PC-3 (cell line): Measurements from ENCODE around the gene MDK. TPM values are rescaled to one million over a fixed set of nuclear protein-coding genes. Genes with fewer than 3 reads are reported as not detected.

Experiments
- ATAC-seq: fragments of 200-7000 bp; cut with Tn5 transposase; 2 replicates; pipeline ENCODE4 v1.9.1; 2020; ENCODE audit warnings: mild to moderate bottlenecking, moderate library complexity
- BruUV-seq: library from RNA; stranded (reverse); fragments of 400-500 nt; replicated peaks from 2 replicates; lab custom pipeline; 2021; lab: Mats Ljungman, UMichigan
- CTCF ChIA-PET: fragments of 300-600 bp; sonication (Branson Sonifier 250); formaldehyde crosslinking; loops from one replicate; lab custom pipeline; 2022; ENCODE audit warnings: antibody characterized with exemption; lab: Charles Lee
- POLR2A ChIA-PET: fragments of 300-600 bp; sonication (Branson Sonifier 250); formaldehyde crosslinking; loops from one replicate; lab custom pipeline; 2022; ENCODE audit warnings: antibody characterized with exemption; ENCODE audit not compliant: unreplicated experiment; lab: Charles Lee
- DNase-seq: peaks from one replicate; pipeline ENCODE4 v3.0.0-alpha.2; 2015
- H2AFZ ChIP-seq: fragments of 300-600 bp; sonication (generic); 2 replicates; pipeline ENCODE4 v1.6.0; 2016; ENCODE audit warnings: antibody characterized with exemption, low read length
- H3F3A ChIP-seq: fragments of 300-600 bp; sonication (generic); one replicate; pipeline ENCODE4 v1.6.0; 2017; ENCODE audit warnings: antibody characterized with exemption, low read length, control low read depth, mild to moderate bottlenecking; ENCODE audit not compliant: unreplicated experiment
- H3K27ac ChIP-seq: fragments of 300-600 bp; sonication (generic); 2 replicates; pipeline ENCODE4 v1.5.1; 2016; ENCODE audit warnings: mild to moderate bottlenecking, low read length
- H3K27me3 ChIP-seq: fragments of 300-600 bp; sonication (generic); 2 replicates; pipeline ENCODE4 v1.6.1; 2016; ENCODE audit warnings: low read length, mixed read lengths
- H3K36me3 ChIP-seq: fragments of 300-600 bp; sonication (generic); 2 replicates; pipeline ENCODE4 v1.6.1; 2016; ENCODE audit warnings: low read depth, mixed run types, low read length, mixed read lengths
- H3K4me1 ChIP-seq: fragments of 300-600 bp; sonication (generic); 2 replicates; pipeline ENCODE4 v1.5.1; 2016; ENCODE audit warnings: low read length; ENCODE audit not compliant: insufficient read depth
- H3K4me2 ChIP-seq: fragments of 300-600 bp; sonication (generic); 2 replicates; pipeline ENCODE4 v1.6.0; 2016; ENCODE audit warnings: low read length
- H3K4me3 ChIP-seq: fragments of 300-600 bp; sonication (generic); 2 replicates; pipeline ENCODE4 v1.5.1; 2016; ENCODE audit warnings: mild to moderate bottlenecking, low read length, mixed read lengths
- H3K79me2 ChIP-seq: fragments of 300-600 bp; sonication (generic); 2 replicates; pipeline ENCODE4 v1.6.1; 2017; ENCODE audit warnings: low read length, mixed read lengths
- H3K9ac ChIP-seq: fragments of 300-600 bp; sonication (generic); 2 replicates; pipeline ENCODE4 v1.6.0; 2016; ENCODE audit warnings: mild to moderate bottlenecking, low read length
- H3K9me2 ChIP-seq: fragments of 300-600 bp; sonication (generic); replicated peaks from 2 replicates; pipeline ENCODE4 v1.6.1; 2016; ENCODE audit warnings: mixed run types, low read length, mixed read lengths
- H3K9me3 ChIP-seq: fragments of 300-600 bp; sonication (generic); 2 replicates; pipeline ENCODE4 v1.6.1; 2016; ENCODE audit warnings: low read length, mixed read lengths
- H4K20me1 ChIP-seq: fragments of 300-600 bp; sonication (generic); 2 replicates; pipeline ENCODE4 v1.6.1; 2016; ENCODE audit warnings: low read length, mixed read lengths
- EZH2 ChIP-seq: fragments of 300-600 bp; sonication (generic); IDR thresholded peaks from one replicate; pipeline ENCODE4 v1.6.1; 2017; ENCODE audit warnings: antibody characterized with exemption, mild to moderate bottlenecking, low read length; ENCODE audit not compliant: unreplicated experiment
- EZH2phosphoT487 ChIP-seq: fragments of 300-600 bp; sonication (generic); IDR thresholded peaks from 2 replicates; pipeline ENCODE4 v1.6.1; 2018; ENCODE audit warnings: mild to moderate bottlenecking, antibody characterized with exemption, low read length, borderline replicate concordance
- intact Hi-C: fragments of 100-400 bp; cut with micrococcal nuclease; formaldehyde crosslinking; loops from 2 replicates; pipeline ENCODE4 v1.9.0; 2023
- total RNA-seq: library from RNA; depleted of rRNA; stranded (reverse); fragments of >200 nt; gene quantifications from 2 replicates; pipeline ENCODE4 v1.2.3, GENCODE V29; 2014
- TF ChIP-seq, protein P1 (sequence below): fragments of 300-600 bp; sonication (generic); conservative IDR thresholded peaks from 2 replicates; pipeline ENCODE4 v1.5.1; 2017; ENCODE audit warnings: antibody characterized with exemption, low read depth, mild to moderate bottlenecking, low read length

The MDK gene
- total RNA-seq, 1 experiment from 2014 or later, result 184 TPM

DNA sequence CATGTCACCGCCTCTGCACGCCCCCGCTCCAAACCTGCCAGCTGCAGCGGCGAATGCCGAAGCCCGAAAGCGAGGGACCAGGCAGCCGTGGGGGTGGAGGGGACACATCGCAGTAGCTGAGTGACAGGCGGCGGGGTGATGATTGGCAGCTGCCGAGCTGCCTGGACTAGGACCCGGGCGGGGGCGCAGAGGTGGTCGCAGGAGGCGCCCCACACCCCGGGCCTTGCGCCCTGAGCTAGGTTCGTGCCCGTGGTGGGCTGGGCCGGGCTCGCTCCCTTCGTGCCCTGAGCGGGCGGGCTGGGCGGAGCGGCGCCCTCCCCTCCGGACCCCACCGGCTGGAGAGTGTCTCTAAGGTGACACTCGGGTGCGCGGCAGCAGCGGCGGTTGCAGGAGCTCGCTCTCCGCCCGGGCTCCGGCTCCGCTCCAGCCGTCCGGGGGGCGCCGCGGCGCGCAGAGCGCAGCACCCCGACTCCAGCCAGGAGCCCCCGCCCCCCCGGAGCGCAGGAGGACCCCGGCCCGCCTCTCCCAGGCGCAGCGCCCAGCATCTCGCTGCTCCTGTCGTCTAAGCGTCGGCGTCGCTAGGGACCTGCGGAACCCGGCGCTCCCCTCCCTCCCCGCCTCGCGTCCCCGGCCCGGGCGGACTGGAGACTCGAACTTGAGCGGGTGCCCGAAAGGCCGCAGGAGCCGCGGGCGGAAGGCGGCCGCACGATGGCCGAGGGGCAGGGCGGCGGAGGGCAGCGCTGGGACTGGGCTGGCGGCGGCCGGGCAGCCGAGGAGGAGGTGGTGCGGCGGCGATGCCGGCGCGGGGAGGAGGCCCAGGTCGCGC, 48.7 kb upstream of the MDK start:
- no TSS peak for BruUV-seq
- H3K27me3 ChIP-seq, result peaks cover 15% of the 10 kb centered on the region
- DNase-seq, result no peak
- H3K4me1 ChIP-seq, result no peaks in the 10 kb centered on the region
- no peaks in the 10 kb centered on the region for H4K20me1 ChIP-seq
- no peaks in the 10 kb centered on the region for H3F3A ChIP-seq
- intact Hi-C loops, result no loop called here
- TF ChIP-seq EZH2 (no peak), EZH2phosphoT487 (no peak)
- TF ChIP-seq, protein P1, sequence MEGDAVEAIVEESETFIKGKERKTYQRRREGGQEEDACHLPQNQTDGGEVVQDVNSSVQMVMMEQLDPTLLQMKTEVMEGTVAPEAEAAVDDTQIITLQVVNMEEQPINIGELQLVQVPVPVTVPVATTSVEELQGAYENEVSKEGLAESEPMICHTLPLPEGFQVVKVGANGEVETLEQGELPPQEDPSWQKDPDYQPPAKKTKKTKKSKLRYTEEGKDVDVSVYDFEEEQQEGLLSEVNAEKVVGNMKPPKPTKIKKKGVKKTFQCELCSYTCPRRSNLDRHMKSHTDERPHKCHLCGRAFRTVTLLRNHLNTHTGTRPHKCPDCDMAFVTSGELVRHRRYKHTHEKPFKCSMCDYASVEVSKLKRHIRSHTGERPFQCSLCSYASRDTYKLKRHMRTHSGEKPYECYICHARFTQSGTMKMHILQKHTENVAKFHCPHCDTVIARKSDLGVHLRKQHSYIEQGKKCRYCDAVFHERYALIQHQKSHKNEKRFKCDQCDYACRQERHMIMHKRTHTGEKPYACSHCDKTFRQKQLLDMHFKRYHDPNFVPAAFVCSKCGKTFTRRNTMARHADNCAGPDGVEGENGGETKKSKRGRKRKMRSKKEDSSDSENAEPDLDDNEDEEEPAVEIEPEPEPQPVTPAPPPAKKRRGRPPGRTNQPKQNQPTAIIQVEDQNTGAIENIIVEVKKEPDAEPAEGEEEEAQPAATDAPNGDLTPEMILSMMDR, result no peak
- H3K9me3 ChIP-seq, result no peaks in the 10 kb centered on the region
- ATAC-seq, result no peak
- POLR2A ChIA-PET, result no interaction called here
- H2AFZ ChIP-seq, result no peak overlapping the region
- no peak overlapping the region for H3K27ac ChIP-seq
- no peak overlapping the region for H3K4me3 ChIP-seq
- no peak overlapping the region for H3K9ac ChIP-seq
- CTCF ChIA-PET, result no interaction called here
- H3K36me3 ChIP-seq, result no peaks in the 10 kb centered on the region
- no peaks in the 10 kb centered on the region for H3K79me2 ChIP-seq
- no peak overlapping the region for H3K4me2 ChIP-seq
- no peaks in the 10 kb centered on the region for H3K9me2 ChIP-seq

DNA sequence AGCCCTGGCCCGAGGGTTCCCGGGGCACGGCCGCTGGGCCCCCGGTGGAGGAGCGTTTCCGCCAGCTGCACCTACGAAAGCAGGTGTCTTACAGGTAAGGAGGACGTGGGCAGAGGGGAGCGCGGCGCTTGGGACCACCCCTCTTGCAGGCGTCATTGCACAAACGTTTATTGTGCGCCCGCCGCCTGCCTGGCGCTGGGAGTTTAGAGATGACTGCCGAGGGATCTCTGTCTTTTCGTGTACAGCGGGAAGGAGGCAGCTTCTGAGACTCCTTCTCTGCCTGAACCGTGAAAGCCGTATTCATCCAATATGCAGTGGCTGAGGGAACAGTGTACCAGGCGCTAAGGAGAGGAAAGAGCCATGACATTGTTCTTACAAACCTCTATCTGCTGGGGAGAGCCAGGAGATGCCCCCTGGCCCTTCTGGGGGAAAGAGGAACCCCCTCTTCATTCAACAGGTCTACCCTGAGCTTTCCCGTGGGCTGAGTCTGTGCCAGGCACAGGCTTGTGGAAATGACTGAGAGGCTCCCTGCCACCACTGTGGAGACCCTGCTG, 48.0 kb upstream of the MDK start:
- ATAC-seq (no peak), DNase-seq (no peak)
- H3K27me3 ChIP-seq, result peaks cover 15% of the 10 kb centered on the region
- TF ChIP-seq EZH2phosphoT487 (no peak), EZH2 (no peak)
- TF ChIP-seq, protein P1, result no peak
- BruUV-seq, result no TSS peak
- no peaks in the 10 kb centered on the region for H3K9me2 ChIP-seq
- H3K27ac ChIP-seq, result no peak overlapping the region
- H2AFZ ChIP-seq, result no peak overlapping the region
- H3K4me2 ChIP-seq, result no peak overlapping the region
- no peaks in the 10 kb centered on the region for H3K79me2 ChIP-seq
- H3K36me3 ChIP-seq, result no peaks in the 10 kb centered on the region
- intact Hi-C loops, result no loop called here
- no peak overlapping the region for H3K4me3 ChIP-seq
- no peaks in the 10 kb centered on the region for H3F3A ChIP-seq
- no peaks in the 10 kb centered on the region for H4K20me1 ChIP-seq
- H3K4me1 ChIP-seq, result peaks cover 1% of the 10 kb centered on the region; the same call in 1 of the 2 replicates
- ChIA-PET POLR2A (no interaction called here), CTCF (no interaction called here)
- H3K9me3 ChIP-seq, result no peaks in the 10 kb centered on the region
- no peak overlapping the region for H3K9ac ChIP-seq

DNA sequence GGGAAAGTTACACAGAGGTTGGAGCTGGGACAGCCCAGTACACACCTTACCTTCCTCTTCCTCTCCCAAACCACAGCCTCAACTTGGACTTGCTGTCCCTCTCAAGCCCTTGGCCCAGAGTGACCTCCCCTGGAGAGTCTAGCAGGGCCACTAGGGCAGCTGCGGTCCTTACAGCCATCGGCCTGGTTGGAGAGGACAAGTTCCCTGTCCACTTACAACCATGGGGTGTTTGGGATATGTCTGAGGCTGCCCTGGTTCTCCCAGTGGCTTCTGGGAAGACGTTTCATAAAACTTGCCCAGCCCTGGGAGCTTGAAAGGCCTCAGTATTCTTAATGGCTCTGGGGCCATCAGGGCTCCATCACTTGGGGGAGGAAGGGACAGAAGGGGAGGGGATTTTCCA, 47.3 kb upstream of the MDK start:
- Histone ChIP-seq H3K27ac (no peak overlapping the region), H3K27me3 (peaks cover 15% of the 10 kb centered on the region), H3K9me3 (no peaks in the 10 kb centered on the region), H3K9me2 (no peaks in the 10 kb centered on the region), H3K4me3 (no peak overlapping the region), H3K79me2 (no peaks in the 10 kb centered on the region), H4K20me1 (no peaks in the 10 kb centered on the region), H3K4me1 (peaks cover 8% of the 10 kb centered on the region; the same call in 1 of the 2 replicates), H3K9ac (no peak overlapping the region), H2AFZ (no peak overlapping the region), H3F3A (no peaks in the 10 kb centered on the region), H3K36me3 (no peaks in the 10 kb centered on the region), H3K4me2 (no peak overlapping the region)
- ChIA-PET POLR2A (no interaction called here), CTCF (no interaction called here)
- BruUV-seq, result no TSS peak
- intact Hi-C loops, result no loop called here
- ATAC-seq (no peak), DNase-seq (no peak)
- TF ChIP-seq EZH2 (no peak), EZH2phosphoT487 (no peak)
- TF ChIP-seq, protein P1, result no peak
